ENCODE measurements around the gene TECPR1. TPM values are rescaled to one million over a fixed set of nuclear protein-coding genes. Genes with fewer than 3 reads are reported as not detected.

The TECPR1 gene
- total and polyA plus RNA-seq, 2 experiments from 2014 or later = 4.6 to 24.4 TPM

Other genes with a start within 250 kb of the TECPR1 start
- 26.8 and 30.8 TPM in 2 replicates for gene LMTK2, start 145.4 kb downstream of the TECPR1 start, total RNA-seq (2014; rRNA removed; shearing (Covaris generic))
- 6.1 and 6.5 TPM in 2 replicates for gene LMTK2, start 145.4 kb downstream of the TECPR1 start, polyA plus RNA-seq (2016; fragmentation: Nextera tagmentation; extraction: Ambion mirVana)
- 8.3 and 10.9 TPM in 2 replicates for gene BHLHA15, start 40.8 kb downstream of the TECPR1 start, total RNA-seq (2014; rRNA removed; shearing (Covaris generic))
- 0.99 and 1.4 TPM in 2 replicates for gene BHLHA15, start 40.8 kb downstream of the TECPR1 start, polyA plus RNA-seq (2016; fragmentation: Nextera tagmentation; extraction: Ambion mirVana)
- gene BRI3, start 29.5 kb upstream of the TECPR1 start, total RNA-seq (2014; rRNA removed; shearing (Covaris generic)) = 21.7 and 25.2 TPM in 2 replicates
- gene BRI3, start 29.5 kb upstream of the TECPR1 start, polyA plus RNA-seq (2016; fragmentation: Nextera tagmentation; extraction: Ambion mirVana) = 66.1 and 141 TPM in 2 replicates
- gene BAIAP2L1, start 148.9 kb upstream of the TECPR1 start, total RNA-seq (2014; rRNA removed; shearing (Covaris generic)) = 37.2 and 38.3 TPM in 2 replicates
- gene BAIAP2L1, start 148.9 kb upstream of the TECPR1 start, polyA plus RNA-seq (2016; fragmentation: Nextera tagmentation; extraction: Ambion mirVana) = 23.8 and 24.1 TPM in 2 replicates

Data from GM23338 (cell line).